PFSK-1 (cell line): Measurements from ENCODE around the gene ZNF653. TPM values are rescaled to one million over a fixed set of nuclear protein-coding genes. Genes with fewer than 3 reads are reported as not detected.

Experiments
- FOXP2 ChIP-seq: optimal IDR thresholded peaks from 2 replicates; pipeline ENCODE3; 2011; ENCODE audit warnings: borderline replicate concordance, control low read depth, inconsistent platforms; ENCODE audit not compliant: insufficient read depth; ENCODE audit errors: extremely low read length, extremely low read depth
- POLR2AphosphoS5 ChIP-seq: IDR thresholded peaks from 2 replicates; pipeline ENCODE4 v1.6.1; 2012; ENCODE audit warnings: low read depth, mild to moderate bottlenecking, control low read depth, low read length, moderate library complexity
- SIN3A ChIP-seq: IDR thresholded peaks from 2 replicates; pipeline ENCODE4 v1.6.1; 2012; ENCODE audit warnings: mild to moderate bottlenecking, low read length, moderate library complexity, borderline replicate concordance; ENCODE audit not compliant: insufficient read depth
- TAF1 ChIP-seq: IDR thresholded peaks from 2 replicates; pipeline ENCODE4 v1.6.1; 2012; ENCODE audit warnings: low read length, control low read depth, borderline replicate concordance; ENCODE audit not compliant: insufficient read depth
- polyA plus RNA-seq: library from polyadenylated mRNA; unstranded; fragments of >200 nt; gene quantifications from one replicate; pipeline ENCODE4 v1.2.1, GENCODE V29; 2012; ENCODE audit warnings: low read depth, missing spikeins; ENCODE audit not compliant: insufficient read length
- TF ChIP-seq, protein P1 (sequence below), 2 experiments: IDR thresholded peaks; 2 replicates each; pipeline versions ENCODE4 v1.6.1 to v1.8.0; 2011 to 2012; ENCODE audit warnings: low read depth in 2 of 2, low read length in 2 of 2, control low read depth in 1 of 2, inconsistent platforms in 1 of 2, mild to moderate bottlenecking in 1 of 2, moderate library complexity in 1 of 2; ENCODE audit not compliant: insufficient read depth in 1 of 2

ZNF653 gene, protein sequence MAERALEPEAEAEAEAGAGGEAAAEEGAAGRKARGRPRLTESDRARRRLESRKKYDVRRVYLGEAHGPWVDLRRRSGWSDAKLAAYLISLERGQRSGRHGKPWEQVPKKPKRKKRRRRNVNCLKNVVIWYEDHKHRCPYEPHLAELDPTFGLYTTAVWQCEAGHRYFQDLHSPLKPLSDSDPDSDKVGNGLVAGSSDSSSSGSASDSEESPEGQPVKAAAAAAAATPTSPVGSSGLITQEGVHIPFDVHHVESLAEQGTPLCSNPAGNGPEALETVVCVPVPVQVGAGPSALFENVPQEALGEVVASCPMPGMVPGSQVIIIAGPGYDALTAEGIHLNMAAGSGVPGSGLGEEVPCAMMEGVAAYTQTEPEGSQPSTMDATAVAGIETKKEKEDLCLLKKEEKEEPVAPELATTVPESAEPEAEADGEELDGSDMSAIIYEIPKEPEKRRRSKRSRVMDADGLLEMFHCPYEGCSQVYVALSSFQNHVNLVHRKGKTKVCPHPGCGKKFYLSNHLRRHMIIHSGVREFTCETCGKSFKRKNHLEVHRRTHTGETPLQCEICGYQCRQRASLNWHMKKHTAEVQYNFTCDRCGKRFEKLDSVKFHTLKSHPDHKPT
- polyA plus RNA-seq: 15.6 TPM

DNA sequence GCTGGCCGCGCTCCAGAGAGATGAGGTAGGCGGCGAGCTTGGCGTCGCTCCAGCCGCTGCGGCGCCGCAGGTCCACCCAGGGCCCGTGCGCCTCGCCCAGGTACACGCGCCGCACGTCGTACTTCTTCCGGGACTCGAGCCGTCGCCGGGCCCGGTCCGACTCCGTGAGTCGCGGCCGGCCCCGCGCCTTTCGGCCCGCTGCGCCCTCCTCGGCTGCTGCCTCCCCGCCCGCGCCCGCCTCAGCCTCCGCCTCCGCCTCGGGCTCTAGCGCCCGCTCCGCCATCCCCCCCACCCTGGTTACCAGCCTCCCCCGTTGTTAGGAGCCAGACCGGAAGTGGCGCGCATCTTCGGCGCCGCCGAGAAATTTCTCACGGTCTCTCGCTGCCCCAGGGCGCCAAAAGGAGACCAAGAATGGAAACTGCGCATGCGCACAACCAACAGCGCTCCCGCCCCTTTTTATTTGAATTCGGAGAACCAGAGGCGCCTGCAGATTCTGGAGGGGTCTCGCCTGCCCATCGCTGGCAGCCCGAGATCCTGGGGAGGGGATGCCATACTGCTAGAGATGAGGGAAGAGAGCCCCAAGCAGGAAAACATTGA lies at the start of gene ZNF653:
ZNF653 (minus strand) TSS at position 336 of the 597 bp plus-strand sequence; CDS start at position 283, 53 bp downstream.
- TF ChIP-seq FOXP2 (peak; percentile 35), TAF1 (peak; percentile 68; the same call in 1 of the 2 replicates), POLR2AphosphoS5 (peak; percentile 17; the same call in 1 of the 2 replicates), SIN3A (0 out of 2 replicates have a peak, but pooled peaks have one; percentile 29)
- TF ChIP-seq, protein P1, sequence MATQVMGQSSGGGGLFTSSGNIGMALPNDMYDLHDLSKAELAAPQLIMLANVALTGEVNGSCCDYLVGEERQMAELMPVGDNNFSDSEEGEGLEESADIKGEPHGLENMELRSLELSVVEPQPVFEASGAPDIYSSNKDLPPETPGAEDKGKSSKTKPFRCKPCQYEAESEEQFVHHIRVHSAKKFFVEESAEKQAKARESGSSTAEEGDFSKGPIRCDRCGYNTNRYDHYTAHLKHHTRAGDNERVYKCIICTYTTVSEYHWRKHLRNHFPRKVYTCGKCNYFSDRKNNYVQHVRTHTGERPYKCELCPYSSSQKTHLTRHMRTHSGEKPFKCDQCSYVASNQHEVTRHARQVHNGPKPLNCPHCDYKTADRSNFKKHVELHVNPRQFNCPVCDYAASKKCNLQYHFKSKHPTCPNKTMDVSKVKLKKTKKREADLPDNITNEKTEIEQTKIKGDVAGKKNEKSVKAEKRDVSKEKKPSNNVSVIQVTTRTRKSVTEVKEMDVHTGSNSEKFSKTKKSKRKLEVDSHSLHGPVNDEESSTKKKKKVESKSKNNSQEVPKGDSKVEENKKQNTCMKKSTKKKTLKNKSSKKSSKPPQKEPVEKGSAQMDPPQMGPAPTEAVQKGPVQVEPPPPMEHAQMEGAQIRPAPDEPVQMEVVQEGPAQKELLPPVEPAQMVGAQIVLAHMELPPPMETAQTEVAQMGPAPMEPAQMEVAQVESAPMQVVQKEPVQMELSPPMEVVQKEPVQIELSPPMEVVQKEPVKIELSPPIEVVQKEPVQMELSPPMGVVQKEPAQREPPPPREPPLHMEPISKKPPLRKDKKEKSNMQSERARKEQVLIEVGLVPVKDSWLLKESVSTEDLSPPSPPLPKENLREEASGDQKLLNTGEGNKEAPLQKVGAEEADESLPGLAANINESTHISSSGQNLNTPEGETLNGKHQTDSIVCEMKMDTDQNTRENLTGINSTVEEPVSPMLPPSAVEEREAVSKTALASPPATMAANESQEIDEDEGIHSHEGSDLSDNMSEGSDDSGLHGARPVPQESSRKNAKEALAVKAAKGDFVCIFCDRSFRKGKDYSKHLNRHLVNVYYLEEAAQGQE (IDR thresholded peaks at IDR 0.05; ENCODE audit: insufficient read depth in 1 of 2, low read depth in 2 of 2, low read length in 2 of 2): no peak

DNA sequence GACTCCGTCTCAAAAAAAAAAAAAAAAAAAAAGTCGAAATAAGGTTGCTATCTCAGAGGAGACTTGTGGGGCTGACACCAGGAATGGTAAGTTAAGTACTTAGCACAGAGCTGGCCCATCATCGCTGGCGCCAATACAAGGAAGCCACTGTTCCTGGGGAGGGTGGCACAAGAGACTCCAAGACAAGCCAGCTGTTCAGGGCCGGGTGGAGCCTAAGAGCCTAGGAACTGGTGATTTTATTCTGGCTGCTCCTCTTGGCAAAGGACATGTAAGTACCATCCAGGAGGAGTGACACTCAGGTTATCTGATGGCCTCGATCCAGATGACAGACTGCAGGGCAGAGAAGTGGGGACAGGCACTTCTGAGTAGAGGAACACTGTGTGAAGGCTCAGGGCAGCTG lies 49.6 kb upstream of the ZNF653 start:
- no peak for TF ChIP-seq SIN3A
- TF ChIP-seq, protein P1 (IDR thresholded peaks at IDR 0.05; ENCODE audit: insufficient read depth in 1 of 2, low read depth in 2 of 2, low read length in 2 of 2): no peak
- TF ChIP-seq TAF1: no peak
- TF ChIP-seq POLR2AphosphoS5: no peak
- no peak for TF ChIP-seq FOXP2

DNA sequence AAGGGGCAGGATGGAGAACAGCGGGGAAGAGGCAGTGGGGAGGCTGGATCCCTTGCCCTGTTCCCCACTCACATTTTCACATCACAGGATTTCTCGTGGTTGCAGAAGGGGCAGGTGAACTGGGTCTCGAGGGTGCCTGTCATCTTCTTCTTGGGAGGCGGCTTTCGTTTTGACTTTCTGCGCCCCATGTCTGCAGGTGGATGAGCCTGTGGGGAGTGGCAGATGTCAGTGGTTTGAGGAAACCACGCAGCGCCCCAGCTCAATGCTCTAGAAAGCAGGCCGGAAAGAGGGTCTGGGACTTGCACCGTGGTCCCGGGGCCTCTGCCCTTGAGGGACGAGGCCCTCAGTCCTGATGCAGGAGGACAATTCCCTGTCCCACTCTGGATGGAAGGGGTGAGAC lies 48.5 kb upstream of the ZNF653 start:
- TF ChIP-seq POLR2AphosphoS5 (no peak), TAF1 (no peak), FOXP2 (no peak), SIN3A (no peak)
- TF ChIP-seq, protein P1 (IDR thresholded peaks at IDR 0.05; ENCODE audit: insufficient read depth in 1 of 2, low read depth in 2 of 2, low read length in 2 of 2): no peak

DNA sequence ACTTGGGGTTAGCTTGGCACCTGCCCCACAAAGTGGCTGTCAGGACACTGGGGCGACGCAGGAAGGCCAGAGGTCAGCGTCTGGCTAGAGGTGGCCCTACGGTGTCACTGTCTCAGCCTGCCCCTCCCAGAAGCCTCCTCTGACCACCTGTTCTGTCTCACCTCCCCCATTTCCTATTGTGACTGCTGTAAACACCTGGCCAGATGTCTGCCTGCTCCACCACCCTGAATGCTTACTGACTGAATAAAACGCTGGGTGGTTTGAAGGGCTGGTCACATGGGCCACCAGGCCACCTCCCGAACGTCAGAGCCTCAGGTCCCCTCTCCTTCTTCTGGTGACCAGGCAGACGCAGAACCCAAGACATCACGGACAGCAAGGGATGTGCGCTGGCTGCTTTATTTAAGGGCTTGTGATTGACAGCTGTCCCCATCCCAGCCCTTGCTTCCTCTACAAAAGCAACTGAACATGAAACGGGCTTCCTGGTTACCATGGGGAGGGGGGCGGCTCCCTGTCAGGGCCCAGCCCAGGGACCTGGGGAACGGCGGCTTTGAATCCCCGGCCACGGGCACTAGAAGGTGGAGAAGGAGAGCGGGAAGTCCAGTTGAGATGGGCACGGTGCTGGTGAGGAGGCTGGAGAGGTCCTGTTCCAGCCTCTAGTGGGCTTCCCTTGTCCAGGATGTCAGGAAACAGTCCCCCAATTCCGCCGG lies 47.2 kb upstream of the ZNF653 start:
- TF ChIP-seq POLR2AphosphoS5: no peak
- no peak for TF ChIP-seq SIN3A
- no peak for TF ChIP-seq FOXP2
- TF ChIP-seq, protein P1 (IDR thresholded peaks at IDR 0.05; ENCODE audit: insufficient read depth in 1 of 2, low read depth in 2 of 2, low read length in 2 of 2): no peak
- no peak for TF ChIP-seq TAF1
